Sigmoid colon (tissue), 7 donors: ENCODE results near the gene VDR. TPM values are rescaled to one million over a fixed set of nuclear protein-coding genes. Genes with fewer than 3 reads are reported as not detected.
A peak's percentile ranks its signal among the peaks of the same experiment; 100 is the strongest.

ENCODE experiments used
- DNase-seq: peaks from one replicate; pipeline ENCODE4 v3.0.0-alpha.2; 2019
- H3K27ac ChIP-seq, 4 donors: fragments of 200-600 bp; sonication (generic); one replicate each; pipeline ENCODE4 v1.5.1; 2016 to 2019; ENCODE audit warnings: mild to moderate bottlenecking in 1 of 4
- H3K27me3 ChIP-seq, 3 donors: fragments of 200-600 bp; sonication (generic); one replicate each; pipeline ENCODE4 v1.5.1; 2019; ENCODE audit warnings: mild to moderate bottlenecking in 1 of 3
- H3K36me3 ChIP-seq, 4 donors: fragments of 200-600 bp; sonication (generic); one replicate each; pipeline ENCODE4 v1.5.1; 2016 to 2019
- H3K4me1 ChIP-seq, 4 donors: fragments of 200-600 bp; sonication (generic); one replicate each; pipeline ENCODE4 v1.5.1; 2017 to 2019
- H3K4me3 ChIP-seq, 4 donors: fragments of 200-600 bp; sonication (generic); one replicate each; pipeline ENCODE4 v1.5.1; 2017 to 2019; ENCODE audit warnings: mild to moderate bottlenecking in 2 of 4, moderate library complexity in 1 of 4
- H3K9me3 ChIP-seq, 4 donors: fragments of 200-600 bp in 3 of 4; sonication (generic) in 3 of 4; one replicate each; pipeline versions ENCODE4 v1.5.1 to v1.6.1; 2013 to 2019
- EP300 ChIP-seq, 4 donors: sonication (generic); formaldehyde crosslinking; IDR thresholded peaks; one replicate each; pipeline ENCODE4 v1.6.1; 2017; ENCODE audit warnings: antibody characterized with exemption in 4 of 4
- POLR2A ChIP-seq, 2 donors: fragments of 450-650 bp; IDR thresholded peaks; one replicate each; pipeline ENCODE4 v1.6.1; 2016; ENCODE audit warnings: antibody characterized with exemption in 2 of 2, mild to moderate bottlenecking in 2 of 2, moderate library complexity in 2 of 2
- POLR2AphosphoS5 ChIP-seq, 4 donors: sonication (generic); formaldehyde crosslinking; IDR thresholded peaks; one replicate each; pipeline ENCODE4 v1.6.1; 2017; ENCODE audit warnings: antibody characterized with exemption in 4 of 4
- WGBS, 2 donors: extraction: QIAGEN DNeasy Blood & Tissue Kit; methylation state at CpG; one replicate each; pipeline ENCODE4 v1.1.7; 2013; 5-methylcytosine and 5-hydroxymethylcytosine counted together
- intact Hi-C: fragments of 100-400 bp; cut with DNase I; formaldehyde crosslinking; loops from one replicate; pipeline ENCODE4 v1.15.1; 2023
- polyA plus RNA-seq, 3 donors: library from polyadenylated mRNA; stranded (reverse); fragments of 200-250 nt; gene quantifications; one replicate each; pipeline ENCODE4 v1.2.3, GENCODE V29; 2013
- total RNA-seq, 4 donors: library from RNA; depleted of rRNA; stranded (reverse); fragments of >200 nt; gene quantifications; one replicate each; pipeline ENCODE4 v1.1.0, GENCODE V29; 2016
- TF ChIP-seq, protein P1 (sequence below), 4 experiments: fragments of 450-650 bp in 3 of 4; fragments of 200-600 bp in 1 of 4; IDR thresholded peaks; one replicate each; pipeline ENCODE4 v1.5.1; 2016 to 2019; ENCODE audit warnings: antibody characterized with exemption in 4 of 4, mild to moderate bottlenecking in 3 of 4, moderate library complexity in 2 of 4
- donor health status: healthy with polysubstance abuse.
- donor health status: Bipolar disorder and iron deficiency.
- donor health status: healthy.

The VDR gene
- total and polyA plus RNA-seq, 7 donors, result 0.71 to 69.1 (median 2.5) TPM

DNA sequence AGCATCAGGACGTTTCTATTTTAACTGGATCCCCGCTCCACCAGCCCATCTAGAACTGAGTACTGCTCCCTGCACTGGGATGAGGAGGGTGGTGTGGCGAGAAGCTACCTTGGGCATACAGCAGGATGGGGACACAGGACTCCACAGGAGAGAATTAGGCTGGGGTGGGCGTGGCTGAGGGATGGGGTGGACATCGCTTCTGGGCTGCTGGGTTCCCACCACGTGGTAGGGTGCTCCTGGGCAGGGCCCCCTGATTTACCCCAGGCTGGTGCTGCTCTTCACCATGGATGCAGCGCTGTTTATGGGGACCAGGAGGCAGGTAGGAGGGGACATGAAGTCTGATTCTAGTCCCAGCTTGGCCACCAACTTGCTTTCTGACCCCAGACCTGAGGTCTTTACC is 41.9 kb downstream of the VDR start:
- no peaks in the 10 kb centered on the region for H3K36me3 ChIP-seq
- 89 to 92% methylated on average over 7 of the region's 7 CpGs for WGBS, 2 donors
- H3K27me3 ChIP-seq, result no peaks in the 10 kb centered on the region
- H3K4me3 ChIP-seq, result no peak overlapping the region
- intact Hi-C loops, result no loop called here
- peak; percentile 46 for DNase-seq
- peaks cover 0 to 2% (median 0%) of the 10 kb centered on the region in 4 donors for H3K4me1 ChIP-seq
- no peaks in the 10 kb centered on the region for H3K9me3 ChIP-seq
- H3K27ac ChIP-seq, result no peak overlapping the region
- no peak for TF ChIP-seq EP300 (IDR thresholded peaks at IDR 0.05)
- TF ChIP-seq POLR2A (IDR thresholded peaks at IDR 0.05), result no peak

DNA sequence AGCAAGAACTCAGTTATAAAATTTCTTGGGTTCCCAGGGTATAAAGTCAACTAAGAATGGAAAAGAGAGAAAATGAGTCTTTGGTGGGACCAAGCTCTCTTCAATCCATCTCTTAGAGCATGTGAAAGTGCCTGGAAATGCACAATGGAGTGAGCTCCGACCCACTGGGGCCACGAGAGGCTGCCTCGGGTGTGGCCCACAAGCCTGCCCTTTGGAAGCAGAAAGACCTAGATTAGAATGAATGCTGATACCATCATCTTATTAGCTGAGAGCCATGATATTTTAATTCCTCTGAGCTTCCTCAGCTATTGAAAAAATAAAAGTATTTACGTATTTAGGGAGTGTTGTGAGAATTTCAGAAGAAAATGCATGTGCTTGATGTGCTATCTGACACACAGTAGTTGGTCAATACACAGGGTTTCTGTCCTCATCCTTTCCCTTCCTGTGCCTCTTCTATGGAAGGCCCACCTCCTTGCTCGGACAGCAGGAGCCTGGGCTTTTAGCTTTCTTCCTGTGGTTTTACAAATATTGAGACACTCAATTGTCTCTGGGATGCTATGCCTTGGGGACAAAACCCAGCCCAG is 42.5 kb downstream of the VDR start:
- 76 to 83% methylated on average over 5 of the region's 5 CpGs for WGBS, 2 donors
- H3K27ac ChIP-seq, result no peak overlapping the region
- H3K36me3 ChIP-seq, result no peaks in the 10 kb centered on the region
- H3K9me3 ChIP-seq, result no peaks in the 10 kb centered on the region
- no peak for DNase-seq
- H3K27me3 ChIP-seq, result no peaks in the 10 kb centered on the region
- no peaks in the 10 kb centered on the region for H3K4me1 ChIP-seq
- no peak for TF ChIP-seq POLR2AphosphoS5 (IDR thresholded peaks at IDR 0.05)
- no peak for TF ChIP-seq EP300 (IDR thresholded peaks at IDR 0.05)
- TF ChIP-seq, protein P1, sequence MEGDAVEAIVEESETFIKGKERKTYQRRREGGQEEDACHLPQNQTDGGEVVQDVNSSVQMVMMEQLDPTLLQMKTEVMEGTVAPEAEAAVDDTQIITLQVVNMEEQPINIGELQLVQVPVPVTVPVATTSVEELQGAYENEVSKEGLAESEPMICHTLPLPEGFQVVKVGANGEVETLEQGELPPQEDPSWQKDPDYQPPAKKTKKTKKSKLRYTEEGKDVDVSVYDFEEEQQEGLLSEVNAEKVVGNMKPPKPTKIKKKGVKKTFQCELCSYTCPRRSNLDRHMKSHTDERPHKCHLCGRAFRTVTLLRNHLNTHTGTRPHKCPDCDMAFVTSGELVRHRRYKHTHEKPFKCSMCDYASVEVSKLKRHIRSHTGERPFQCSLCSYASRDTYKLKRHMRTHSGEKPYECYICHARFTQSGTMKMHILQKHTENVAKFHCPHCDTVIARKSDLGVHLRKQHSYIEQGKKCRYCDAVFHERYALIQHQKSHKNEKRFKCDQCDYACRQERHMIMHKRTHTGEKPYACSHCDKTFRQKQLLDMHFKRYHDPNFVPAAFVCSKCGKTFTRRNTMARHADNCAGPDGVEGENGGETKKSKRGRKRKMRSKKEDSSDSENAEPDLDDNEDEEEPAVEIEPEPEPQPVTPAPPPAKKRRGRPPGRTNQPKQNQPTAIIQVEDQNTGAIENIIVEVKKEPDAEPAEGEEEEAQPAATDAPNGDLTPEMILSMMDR (IDR thresholded peaks at IDR 0.05), result no peak
- intact Hi-C loops, result no loop called here
- H3K4me3 ChIP-seq, result no peak overlapping the region

DNA sequence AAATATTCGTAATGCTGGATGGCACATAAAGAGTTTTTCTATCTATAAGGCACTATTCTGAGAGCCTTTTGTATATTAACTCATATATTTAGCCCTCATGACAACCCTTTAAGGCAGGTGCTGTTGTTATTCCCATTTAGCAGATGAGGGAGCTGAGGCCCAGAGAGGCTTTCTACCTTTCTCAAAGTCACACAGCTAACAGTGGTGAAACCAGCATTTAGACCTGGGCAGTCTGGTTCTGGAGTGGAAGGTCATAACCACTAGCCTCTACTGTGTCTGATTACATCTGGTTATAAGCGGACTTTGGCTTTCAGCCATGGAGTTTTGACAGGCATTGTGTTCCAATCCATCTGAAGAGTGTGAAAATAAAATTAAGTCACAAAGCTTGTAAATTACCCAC is 43.9 kb downstream of the VDR start:
- WGBS, 2 donors, result 61 to 78% methylated on average over 2 of the region's 2 CpGs
- no peak for TF ChIP-seq POLR2AphosphoS5 (IDR thresholded peaks at IDR 0.05)
- TF ChIP-seq, protein P1 (IDR thresholded peaks at IDR 0.05), result no peak
- no peak for TF ChIP-seq POLR2A (IDR thresholded peaks at IDR 0.05)
- TF ChIP-seq EP300 (IDR thresholded peaks at IDR 0.05), result no peak
- no peaks in the 10 kb centered on the region for H3K9me3 ChIP-seq
- no peak overlapping the region for H3K4me3 ChIP-seq
- DNase-seq, result no peak
- H3K27me3 ChIP-seq, result no peaks in the 10 kb centered on the region
- no peak overlapping the region for H3K27ac ChIP-seq
- intact Hi-C loops, result no loop called here
- H3K4me1 ChIP-seq, result no peaks in the 10 kb centered on the region
- no peaks in the 10 kb centered on the region for H3K36me3 ChIP-seq

DNA sequence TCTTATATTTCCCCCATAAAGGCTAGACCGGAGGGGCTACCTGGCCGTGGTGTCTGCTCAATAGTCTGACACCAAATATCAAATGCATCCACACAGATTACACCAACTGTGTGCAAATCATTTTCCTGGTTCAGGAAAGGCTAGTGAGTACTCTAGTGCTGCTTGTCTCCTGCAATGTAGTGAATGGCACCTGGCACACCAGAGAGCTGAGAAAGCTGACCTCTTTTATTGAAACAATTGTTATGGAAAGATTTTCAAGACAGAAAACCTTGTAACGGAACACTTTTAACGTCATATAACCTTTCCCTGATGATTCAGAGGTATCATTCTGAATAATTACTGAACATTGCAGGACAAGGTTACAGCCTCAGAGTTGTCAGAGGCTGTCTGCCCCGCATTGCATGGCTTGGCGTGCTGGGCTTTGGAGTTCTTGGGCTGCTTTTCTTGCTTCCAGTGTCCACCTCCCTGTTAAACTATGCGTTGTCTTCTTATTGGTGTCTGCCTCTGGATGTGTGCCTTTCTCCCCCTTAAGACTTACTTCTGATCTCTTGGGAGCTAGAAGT is 44.4 kb downstream of the VDR start:
- WGBS, 2 donors, result 87 to 90% methylated on average over 7 of the region's 7 CpGs
- H3K9me3 ChIP-seq, result no peaks in the 10 kb centered on the region
- TF ChIP-seq POLR2AphosphoS5 (IDR thresholded peaks at IDR 0.05) (no peak), EP300 (IDR thresholded peaks at IDR 0.05) (no peak), POLR2A (IDR thresholded peaks at IDR 0.05) (no peak)
- TF ChIP-seq, protein P1 (IDR thresholded peaks at IDR 0.05), result no peak
- DNase-seq, result no peak
- H3K4me1 ChIP-seq, result no peaks in the 10 kb centered on the region
- no peaks in the 10 kb centered on the region for H3K27me3 ChIP-seq
- no peaks in the 10 kb centered on the region for H3K36me3 ChIP-seq
- H3K4me3 ChIP-seq, result no peak overlapping the region
- intact Hi-C loops, result no loop called here
- no peak overlapping the region for H3K27ac ChIP-seq

DNA sequence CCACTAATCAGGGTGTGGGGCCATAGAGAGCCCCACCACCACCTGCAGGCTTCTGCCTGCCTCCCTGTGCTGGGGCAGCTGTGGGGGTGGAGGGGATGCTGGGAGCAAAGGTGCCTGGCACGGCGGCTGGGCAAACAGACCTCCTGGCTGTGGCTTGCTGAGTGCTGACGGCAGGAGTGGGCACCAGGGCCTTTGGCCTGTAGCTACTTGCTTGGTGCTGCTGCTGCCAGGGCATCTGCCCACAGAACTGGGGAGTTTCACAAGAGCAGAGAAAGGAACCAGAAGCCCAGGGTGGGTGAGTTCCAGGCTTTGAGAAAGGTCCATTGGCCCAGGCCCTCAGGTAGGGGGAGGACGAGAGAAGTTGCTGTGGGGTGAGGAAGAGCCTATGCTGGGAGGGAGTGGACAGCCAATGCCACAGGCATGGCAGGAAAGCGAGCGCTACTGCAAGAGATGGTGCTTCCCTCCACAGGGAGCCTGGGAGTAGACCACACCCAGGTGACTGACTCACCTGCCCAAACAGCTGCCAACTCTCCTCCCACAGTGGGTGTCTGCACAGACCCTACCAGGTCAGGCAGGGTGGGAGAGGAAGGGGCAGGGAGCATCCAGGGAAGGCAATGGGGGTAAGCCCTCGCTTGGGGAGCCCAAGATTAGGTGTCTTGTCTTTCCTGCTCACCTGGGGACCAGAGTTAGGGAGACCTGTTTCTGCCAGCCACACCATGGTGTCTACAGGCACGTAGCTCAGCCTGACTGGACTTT is 46.1 kb downstream of the VDR start:
- no peak overlapping the region for H3K27ac ChIP-seq
- H3K4me3 ChIP-seq, result no peak overlapping the region
- no peaks in the 10 kb centered on the region for H3K27me3 ChIP-seq
- 85 to 94% methylated on average over 8 of the region's 8 CpGs for WGBS, 2 donors
- H3K4me1 ChIP-seq, result no peaks in the 10 kb centered on the region
- intact Hi-C loops, result no loop called here
- DNase-seq, result peak; percentile 48
- H3K9me3 ChIP-seq, result no peaks in the 10 kb centered on the region
- no peaks in the 10 kb centered on the region for H3K36me3 ChIP-seq
- TF ChIP-seq POLR2A (IDR thresholded peaks at IDR 0.05) (no peak), POLR2AphosphoS5 (IDR thresholded peaks at IDR 0.05) (no peak), EP300 (IDR thresholded peaks at IDR 0.05) (no peak)
- TF ChIP-seq, protein P1 (IDR thresholded peaks at IDR 0.05), result no peak
